Posterior cingulate gyrus (tissue), 11 donors: ENCODE data around the gene KRTAP9-4.
A peak's percentile ranks its signal among the peaks of the same experiment; 100 is the strongest.
"Not testable (repeated sequence)": the region's sequence is repeated elsewhere in the genome, so short reads cannot be mapped to it uniquely, and the experiment has no call there.

Experiments used
- DNase-seq, 10 donors: peaks; one replicate each; pipeline versions ENCODE4 v3.0.0 to v3.0.0-alpha.2; 2020 to 2021; ENCODE audit warnings: mixed read lengths in 3 of 10
- intact Hi-C: fragments of 100-400 bp; cut with DNase I; formaldehyde crosslinking; loops from one replicate; pipeline ENCODE4 v1.15.1; 2023

KRTAP9-4 gene

DNA sequence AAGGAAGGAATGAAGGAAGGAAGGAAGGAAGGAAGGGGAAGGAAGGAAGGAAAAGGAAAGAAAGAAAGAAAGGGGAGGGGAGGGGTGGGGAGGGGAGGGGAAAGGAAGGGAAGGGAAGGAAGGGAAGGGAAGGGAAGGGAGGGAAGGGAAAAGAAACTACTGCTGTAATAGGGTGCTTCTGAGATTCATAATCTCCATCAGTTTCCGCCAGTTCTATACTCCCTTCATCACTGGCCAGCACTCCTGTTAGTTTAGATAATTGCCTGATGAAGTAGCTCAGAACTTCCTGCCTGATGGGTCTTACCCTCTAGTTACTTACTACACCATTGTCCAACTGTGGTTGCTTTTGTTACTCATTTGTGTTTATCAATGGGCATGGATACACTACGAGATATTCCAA, 13.7 kb downstream of the KRTAP9-4 start:
- no peak for DNase-seq
- intact Hi-C loops, result no loop called here

DNA sequence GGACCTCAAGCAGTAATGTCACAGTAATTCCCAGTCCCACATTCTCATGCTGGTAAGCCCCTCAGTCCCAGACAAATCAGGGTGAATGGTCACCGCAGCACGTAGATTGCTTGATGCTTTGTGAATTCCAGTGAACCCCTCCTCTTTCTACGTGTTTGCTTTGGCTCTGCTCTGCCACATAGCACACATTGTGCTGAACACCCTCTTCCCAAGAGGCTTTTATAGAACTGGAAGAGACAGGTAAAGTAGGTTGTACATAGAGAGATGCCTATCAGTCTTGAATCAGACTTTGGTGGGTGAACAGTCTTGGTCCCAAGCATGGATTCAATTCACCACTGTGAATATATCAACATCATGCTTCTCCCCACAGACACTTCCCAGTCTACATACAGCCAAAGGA, 15.1 kb downstream of the KRTAP9-4 start:
- intact Hi-C loops, result no loop called here
- DNase-seq, result no peak

DNA sequence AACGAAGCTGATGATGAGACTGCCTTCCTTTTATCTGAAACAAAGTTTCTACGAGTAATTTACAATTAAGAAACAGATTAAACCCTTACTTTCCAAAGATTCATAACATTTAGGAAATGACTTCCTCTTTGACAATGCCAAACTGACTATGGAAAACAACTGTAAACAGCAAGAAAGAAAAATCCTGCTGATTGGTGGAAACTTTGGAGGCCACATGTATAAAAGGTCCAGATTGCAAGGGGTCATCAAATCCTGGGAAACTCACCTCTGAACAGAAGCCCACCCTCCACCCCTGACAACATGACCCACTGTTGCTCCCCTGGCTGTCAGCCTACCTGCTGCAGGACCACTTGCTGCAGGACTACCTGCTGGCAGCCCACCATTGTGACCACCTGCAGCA, 15.6 kb downstream of the KRTAP9-4 start, which contains the start of gene KRTAP9-6:
Gene KRTAP9-6 (plus strand): TSS at position 301 of the 400 bp plus-strand sequence. CDS start 0 bp downstream, at position 301.
- intact Hi-C loops, result no loop called here
- DNase-seq, result no peak

DNA sequence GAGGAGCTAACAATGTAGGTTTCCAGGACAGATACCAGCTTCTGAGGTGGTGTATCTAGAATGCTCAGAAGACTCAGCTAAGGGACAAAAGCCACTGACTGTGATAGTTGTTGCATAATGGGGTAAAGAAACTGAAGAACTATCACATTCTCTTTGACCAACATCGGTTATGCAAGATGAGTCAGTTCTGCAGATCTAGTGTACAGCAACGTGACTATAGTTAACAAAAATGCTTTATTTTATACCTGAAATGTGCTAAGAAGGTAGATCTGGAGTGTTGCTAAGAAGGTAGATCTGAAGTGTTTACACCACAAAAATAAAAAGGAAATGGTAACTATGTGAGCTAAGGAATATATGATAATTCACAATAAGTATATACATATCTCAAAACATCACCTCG, 18.2 kb downstream of the KRTAP9-4 start:
- intact Hi-C loops, result no loop called here
- DNase-seq, result no peak

DNA sequence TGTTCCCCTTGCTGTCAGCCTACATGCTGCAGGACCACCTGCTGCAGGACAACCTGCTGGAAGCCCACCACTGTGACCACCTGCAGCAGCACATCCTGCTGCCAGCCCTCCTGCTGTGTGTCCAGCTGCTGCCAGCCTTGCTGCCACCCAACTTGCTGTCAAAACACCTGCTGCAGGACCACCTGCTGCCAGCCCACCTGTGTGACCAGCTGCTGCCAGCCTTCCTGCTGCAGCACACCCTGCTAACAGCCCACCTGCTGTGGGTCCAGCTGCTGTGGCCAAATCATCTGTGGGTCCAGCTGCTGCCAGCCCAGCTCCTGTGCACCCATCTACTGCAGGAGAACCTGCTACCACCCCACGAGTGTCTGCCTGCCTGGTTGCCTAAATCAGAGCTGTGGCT, 21.8 kb downstream of the KRTAP9-4 start:
- intact Hi-C loops, DNase-seq: not testable (repeated sequence)

DNA sequence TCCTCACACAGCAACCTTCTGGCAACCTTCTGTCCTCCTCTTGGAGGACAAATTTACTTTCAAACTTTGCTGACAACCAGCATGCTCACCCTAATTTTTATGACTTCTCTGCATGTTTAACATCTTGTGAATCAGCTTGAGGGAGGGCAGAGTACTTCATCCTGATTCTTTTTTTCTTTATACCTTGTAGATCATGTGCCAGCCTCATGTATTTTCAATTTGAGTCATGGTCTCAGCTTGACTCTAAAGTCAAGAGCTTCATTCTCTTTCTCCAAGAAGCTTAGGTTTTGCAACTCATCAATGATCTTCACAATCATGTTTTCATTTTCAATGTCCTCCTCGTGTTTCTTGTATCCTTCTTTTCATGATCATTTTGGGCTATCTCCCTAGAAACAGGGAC, 22.4 kb downstream of the KRTAP9-4 start:
- intact Hi-C loops, result no loop called here
- DNase-seq, result no peak

DNA sequence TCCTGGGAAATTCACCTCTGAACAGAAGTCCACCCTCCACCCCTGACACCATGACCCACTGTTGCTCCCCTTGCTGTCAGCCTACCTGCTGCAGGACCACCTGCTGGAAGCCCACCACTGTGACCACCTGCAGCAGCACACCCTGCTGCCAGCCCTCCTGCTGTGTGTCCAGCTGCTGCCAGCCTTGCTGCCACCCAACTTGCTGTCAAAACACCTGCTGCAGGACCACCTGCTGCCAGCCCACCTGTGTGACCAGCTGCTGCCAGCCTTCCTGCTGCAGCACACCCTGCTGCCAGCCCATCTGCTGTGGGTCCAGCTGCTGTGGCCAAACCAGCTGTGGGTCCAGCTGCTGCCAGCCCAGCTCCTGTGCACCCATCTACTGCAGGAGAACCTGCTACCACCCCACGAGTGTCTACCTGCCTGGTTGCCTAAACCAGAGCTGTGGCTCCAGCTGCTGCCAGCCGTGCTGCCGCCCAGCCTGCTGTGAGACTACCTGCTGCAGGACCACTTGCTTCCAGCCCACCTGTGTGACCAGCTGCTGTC, 26.2 kb downstream of the KRTAP9-4 start, which contains the start of gene KRTAP9-7:
Gene KRTAP9-7 (plus strand): TSS at position 51 of the 543 bp plus-strand sequence. CDS start 0 bp downstream, at position 51.
- intact Hi-C loops, result not testable (repeated sequence)
- peak in 1 of 10 donors; percentile 75 for DNase-seq

DNA sequence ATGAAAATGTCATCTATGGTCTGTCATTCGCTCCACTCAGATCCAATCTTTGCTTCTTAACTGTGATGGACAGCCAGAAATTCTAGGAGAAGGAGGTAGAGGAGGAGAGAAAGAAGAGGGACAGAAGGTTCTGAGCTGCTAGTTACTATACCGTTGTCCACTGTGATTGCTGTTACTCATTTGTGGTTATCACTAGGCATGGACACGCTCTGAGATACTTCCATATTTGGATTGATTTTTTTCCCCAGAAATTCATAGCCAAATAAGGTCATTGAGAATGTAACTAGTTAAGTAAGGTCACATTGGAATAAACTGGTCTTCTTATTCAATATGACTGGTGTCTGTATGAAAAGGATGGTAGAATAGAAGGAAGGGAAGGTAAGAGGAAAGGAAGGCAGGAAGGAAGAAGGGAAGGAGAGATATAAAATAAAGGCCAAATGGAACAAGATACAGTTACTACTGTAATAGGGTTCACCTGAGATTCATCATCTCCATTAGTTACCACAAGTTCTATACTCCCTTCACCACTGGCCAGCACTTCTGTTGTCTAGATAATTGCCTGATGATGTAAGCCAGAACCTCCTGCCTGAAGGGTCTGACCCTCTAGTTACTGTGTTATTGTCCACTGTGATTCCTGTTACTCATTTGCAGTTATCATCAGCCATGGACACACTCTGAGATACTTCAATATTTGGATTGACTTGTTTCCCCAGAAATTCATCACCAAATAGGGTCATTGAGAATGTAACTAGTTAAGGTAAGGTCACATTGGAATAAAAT, 28.9 kb downstream of the KRTAP9-4 start:
- intact Hi-C loops, result no loop called here
- no peak for DNase-seq

DNA sequence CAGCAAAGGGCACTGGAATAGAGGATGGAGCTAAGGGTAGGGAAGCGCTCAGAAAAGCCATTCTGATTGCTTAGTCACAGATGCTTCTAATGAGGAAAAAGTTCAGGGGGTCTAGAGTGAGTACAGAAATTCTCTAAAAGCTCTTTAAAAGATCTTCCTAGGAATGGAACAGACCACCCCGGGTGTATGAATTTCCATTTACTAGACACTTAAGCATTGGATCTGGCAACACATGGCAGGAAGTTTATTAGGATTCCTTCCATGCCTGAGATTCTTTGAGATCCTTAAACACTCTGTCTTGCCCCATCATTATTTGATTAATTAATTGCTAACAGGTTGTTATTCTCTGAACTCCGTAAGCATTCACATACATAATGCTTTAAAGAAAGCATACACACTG, 34.6 kb downstream of the KRTAP9-4 start:
- intact Hi-C loops, result no loop called here
- DNase-seq, result no peak

DNA sequence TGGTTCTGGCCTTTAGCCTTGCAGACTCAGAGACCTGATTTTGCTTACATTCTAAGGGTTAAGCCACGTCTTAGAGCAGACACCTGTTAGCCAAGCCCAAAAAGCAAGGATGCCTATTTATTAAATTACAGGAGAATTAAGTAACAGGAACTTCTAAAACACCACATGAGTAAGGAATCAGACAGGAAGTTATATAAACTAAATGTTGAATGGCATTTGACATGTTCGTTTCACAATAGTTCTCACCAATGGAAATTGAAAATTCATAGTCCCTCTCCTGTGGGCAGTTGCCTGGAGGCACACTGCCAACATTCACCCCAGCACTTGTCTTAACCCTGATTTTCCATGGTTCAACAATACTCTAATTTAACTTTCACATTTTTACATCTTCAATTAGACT, 35.1 kb downstream of the KRTAP9-4 start:
- no peak for DNase-seq
- intact Hi-C loops, result no loop called here

DNA sequence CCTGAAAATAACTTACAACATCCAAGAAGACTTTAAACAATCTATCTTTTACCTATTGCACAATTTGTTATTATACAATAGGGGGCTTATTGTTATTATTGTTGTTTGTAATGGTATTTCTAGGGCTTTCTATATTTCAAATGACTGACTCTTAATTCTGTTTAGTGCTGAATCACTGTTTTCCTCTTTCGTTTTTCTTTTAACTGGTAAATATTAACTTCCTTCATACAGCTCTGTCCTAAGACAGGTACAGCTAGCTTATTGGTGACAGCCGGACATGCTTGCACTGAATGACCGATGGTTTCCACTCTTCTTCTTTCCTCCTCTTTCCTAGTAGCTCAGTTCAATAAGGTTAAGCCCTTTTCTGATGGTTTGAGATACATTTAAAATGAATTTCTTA, 37.6 kb downstream of the KRTAP9-4 start:
- intact Hi-C loops, result no loop called here
- DNase-seq, result no peak

DNA sequence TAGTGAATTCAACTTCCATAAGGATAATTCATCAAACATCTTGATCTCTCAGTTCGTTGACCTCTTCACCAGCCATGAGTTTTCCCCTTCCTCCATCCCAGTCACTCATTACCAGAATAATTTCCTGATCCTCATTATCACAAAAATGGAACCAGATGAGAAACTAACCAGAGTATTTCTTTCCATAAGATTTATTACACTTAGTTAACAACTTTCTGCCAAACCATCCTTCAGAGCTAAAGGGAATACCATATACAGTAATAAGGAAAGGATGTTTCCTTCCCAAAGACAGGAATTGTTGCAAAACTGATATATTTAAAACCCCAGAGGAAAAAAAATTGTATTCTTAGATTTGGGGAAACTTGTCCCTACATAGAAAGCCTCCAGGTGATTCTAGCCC, 44.5 kb downstream of the KRTAP9-4 start:
- intact Hi-C loops, result no loop called here
- DNase-seq, result no peak

DNA sequence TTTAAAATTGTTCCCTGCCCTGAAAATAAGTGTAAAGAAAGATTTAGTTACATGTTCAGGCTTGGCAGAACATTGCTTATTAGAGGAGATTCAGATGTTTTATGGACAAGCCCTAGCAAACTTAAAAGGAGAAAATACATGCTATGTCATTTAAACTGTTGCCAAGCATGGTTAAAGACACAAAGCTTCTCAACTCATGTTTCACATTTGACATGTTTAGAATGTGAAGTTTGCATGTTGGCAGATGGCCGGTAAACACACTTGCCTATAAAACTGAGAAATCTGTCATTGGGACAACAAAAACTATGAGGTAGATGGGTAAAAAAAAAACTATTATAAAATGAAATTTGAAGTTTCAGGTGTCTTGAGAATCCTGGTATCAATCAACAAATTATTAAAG, 47.4 kb downstream of the KRTAP9-4 start:
- intact Hi-C loops, result no loop called here

DNA sequence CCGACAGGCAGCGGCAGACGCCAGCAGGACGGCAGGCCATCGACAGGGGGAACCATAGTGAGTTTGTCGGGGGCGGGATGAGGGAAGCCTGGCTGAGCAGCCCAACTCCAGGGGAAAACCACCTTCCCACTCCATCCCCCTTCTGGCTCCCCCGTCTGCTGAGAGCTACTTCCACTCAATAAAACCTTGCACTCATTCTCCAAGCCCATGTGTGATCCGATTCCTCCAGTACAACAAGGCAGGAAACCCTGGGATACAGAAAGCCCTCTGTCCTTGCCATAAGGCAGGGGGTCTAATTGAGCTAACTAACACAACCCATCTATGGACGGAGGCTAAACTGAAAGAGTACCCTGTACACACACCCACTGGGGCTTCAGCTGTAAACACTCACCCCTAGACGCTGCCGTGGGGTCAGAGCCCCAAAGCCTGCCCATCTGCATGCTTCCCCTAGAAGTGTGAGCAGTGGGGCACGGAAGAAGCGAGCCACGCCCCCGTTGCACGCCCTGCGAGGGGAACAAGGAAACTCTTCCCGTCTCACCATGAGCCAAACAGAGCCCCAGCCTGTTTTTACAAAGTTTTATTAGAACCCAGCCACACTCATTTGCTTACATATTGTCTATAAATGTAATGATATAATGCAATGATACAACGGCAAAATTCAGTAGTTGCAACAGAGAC, 49.1 kb downstream of the KRTAP9-4 start:
- DNase-seq, result peak in 1 of 10 donors; percentile 47
- intact Hi-C loops, result no loop called here

More for the DNA sequence above, 47.4 kb downstream of the KRTAP9-4 start:
- no peak for DNase-seq
